C4-2B (cell line): ENCODE measurements around the gene NF2.

ENCODE experiments used
- ZFX ChIP-seq: fragments of 450-650 bp; IDR thresholded peaks from 2 replicates; pipeline ENCODE4 v1.6.1; 2017
- TF ChIP-seq, protein P1 (sequence below): fragments of 450-650 bp; conservative IDR thresholded peaks from 2 replicates; pipeline ENCODE4 v1.5.1; 2017; ENCODE audit warnings: mild to moderate bottlenecking

DNA sequence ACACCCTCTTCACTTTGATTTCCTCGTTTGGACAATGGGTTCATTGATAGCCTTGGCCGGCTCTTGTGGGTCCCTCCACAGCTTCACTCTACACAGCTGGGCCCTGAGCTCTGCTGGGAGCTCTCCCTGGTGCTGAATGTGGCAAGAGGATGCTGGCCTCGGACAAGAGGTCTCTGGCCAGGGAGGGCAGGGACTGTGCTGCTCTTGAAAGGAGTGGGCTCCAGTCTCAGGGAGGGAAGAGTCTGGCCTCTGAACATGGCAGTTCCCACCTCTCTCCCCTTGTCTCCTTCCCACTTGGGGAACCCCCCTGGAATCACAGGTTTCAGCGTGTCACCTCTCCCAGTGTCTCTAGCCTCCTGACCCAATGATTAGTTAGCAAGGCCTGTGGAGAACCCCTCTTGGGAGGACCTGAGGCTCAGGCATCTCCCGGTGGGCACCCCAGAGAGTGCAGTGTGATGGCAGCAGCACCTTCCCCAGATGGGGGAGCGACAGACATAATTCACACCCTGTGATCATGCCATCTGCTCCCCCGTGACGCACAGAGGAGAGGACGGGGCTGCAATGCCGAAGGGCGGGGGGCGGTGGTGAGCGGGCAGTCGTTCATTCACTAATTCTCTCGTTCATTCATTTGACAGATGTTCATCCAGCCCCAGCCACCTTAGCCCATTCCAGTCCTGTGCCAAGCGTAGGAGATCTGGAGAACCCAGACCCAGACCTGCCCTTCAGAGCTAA is 113.5 kb downstream of the NF2 start:
- TF ChIP-seq, protein P1, sequence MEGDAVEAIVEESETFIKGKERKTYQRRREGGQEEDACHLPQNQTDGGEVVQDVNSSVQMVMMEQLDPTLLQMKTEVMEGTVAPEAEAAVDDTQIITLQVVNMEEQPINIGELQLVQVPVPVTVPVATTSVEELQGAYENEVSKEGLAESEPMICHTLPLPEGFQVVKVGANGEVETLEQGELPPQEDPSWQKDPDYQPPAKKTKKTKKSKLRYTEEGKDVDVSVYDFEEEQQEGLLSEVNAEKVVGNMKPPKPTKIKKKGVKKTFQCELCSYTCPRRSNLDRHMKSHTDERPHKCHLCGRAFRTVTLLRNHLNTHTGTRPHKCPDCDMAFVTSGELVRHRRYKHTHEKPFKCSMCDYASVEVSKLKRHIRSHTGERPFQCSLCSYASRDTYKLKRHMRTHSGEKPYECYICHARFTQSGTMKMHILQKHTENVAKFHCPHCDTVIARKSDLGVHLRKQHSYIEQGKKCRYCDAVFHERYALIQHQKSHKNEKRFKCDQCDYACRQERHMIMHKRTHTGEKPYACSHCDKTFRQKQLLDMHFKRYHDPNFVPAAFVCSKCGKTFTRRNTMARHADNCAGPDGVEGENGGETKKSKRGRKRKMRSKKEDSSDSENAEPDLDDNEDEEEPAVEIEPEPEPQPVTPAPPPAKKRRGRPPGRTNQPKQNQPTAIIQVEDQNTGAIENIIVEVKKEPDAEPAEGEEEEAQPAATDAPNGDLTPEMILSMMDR, result no peak
- no peak for TF ChIP-seq ZFX
